ENCODE measurements around the gene OR2M5. TPM values are rescaled to one million over a fixed set of nuclear protein-coding genes. Genes with fewer than 3 reads are reported as not detected.

OR2M5 gene
- total RNA-seq, 1 donor from 2014 or later = not detected

DNA sequence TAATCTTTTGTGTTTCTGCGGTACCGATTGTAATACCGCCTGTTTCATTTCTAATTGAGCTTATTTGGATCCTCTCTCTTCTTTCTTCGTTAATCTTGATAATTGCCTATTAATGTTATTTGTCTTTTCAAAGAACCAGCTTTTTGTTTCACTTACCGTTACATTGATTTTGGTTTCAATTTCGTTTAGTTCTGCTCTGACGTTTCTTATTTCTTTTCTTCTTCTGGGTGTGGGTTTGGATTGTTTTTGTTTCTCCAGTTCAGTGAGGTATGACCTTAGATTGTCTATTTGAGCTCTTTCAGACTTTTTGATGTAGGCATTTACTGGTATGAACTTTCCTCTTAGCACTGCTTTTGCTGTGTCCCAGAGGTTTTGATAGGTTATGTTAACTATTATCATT is 39.0 kb downstream of the OR2M5 start:
- no peak for DNase-seq (ENCODE audit: low read depth)
- no peak for TF ChIP-seq EZH2 (IDR thresholded peaks at IDR 0.05; ENCODE audit: insufficient read depth, low read length)
- TF ChIP-seq, protein P1, sequence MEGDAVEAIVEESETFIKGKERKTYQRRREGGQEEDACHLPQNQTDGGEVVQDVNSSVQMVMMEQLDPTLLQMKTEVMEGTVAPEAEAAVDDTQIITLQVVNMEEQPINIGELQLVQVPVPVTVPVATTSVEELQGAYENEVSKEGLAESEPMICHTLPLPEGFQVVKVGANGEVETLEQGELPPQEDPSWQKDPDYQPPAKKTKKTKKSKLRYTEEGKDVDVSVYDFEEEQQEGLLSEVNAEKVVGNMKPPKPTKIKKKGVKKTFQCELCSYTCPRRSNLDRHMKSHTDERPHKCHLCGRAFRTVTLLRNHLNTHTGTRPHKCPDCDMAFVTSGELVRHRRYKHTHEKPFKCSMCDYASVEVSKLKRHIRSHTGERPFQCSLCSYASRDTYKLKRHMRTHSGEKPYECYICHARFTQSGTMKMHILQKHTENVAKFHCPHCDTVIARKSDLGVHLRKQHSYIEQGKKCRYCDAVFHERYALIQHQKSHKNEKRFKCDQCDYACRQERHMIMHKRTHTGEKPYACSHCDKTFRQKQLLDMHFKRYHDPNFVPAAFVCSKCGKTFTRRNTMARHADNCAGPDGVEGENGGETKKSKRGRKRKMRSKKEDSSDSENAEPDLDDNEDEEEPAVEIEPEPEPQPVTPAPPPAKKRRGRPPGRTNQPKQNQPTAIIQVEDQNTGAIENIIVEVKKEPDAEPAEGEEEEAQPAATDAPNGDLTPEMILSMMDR (IDR thresholded peaks at IDR 0.05; ENCODE audit: insufficient read depth, low read depth, low read length) = no peak
- no peaks in the 10 kb centered on the region for H3K36me3 Mint-ChIP-seq (ENCODE audit: low read depth, unreplicated experiment)
- Histone ChIP-seq H3K4me3 (ENCODE audit: insufficient read depth, low read depth, low read length) (no peak overlapping the region), H3K9ac (ENCODE audit: low read length) (no peak overlapping the region), H3K4me1 (ENCODE audit: insufficient read depth, low read length) (no peaks in the 10 kb centered on the region), H3K36me3 (ENCODE audit: insufficient read depth, low read length) (no peaks in the 10 kb centered on the region), H4K20me1 (ENCODE audit: insufficient read depth, low read length) (no peaks in the 10 kb centered on the region), H3K79me2 (ENCODE audit: insufficient read depth, low read length) (no peaks in the 10 kb centered on the region), H3K9me3 (ENCODE audit: insufficient read depth, low read depth, low read length) (peaks cover 9% of the 10 kb centered on the region), H2AFZ (ENCODE audit: low read depth, low read length) (no peak overlapping the region), H3K4me2 (ENCODE audit: low read length) (no peak overlapping the region), H3K27ac (ENCODE audit: low read depth, low read length) (no peak overlapping the region), H3K27me3 (ENCODE audit: insufficient read depth, low read length) (no peaks in the 10 kb centered on the region)
- H3K27me3 Mint-ChIP-seq (ENCODE audit: low read depth, unreplicated experiment) = no peaks in the 10 kb centered on the region
- no peak for FAIRE-seq
- peaks cover 9% of the 10 kb centered on the region for H3K9me3 Mint-ChIP-seq (ENCODE audit: unreplicated experiment)
- H3K4me3 Mint-ChIP-seq (ENCODE audit: unreplicated experiment) = no peak overlapping the region
- H3K27ac Mint-ChIP-seq (ENCODE audit: unreplicated experiment) = no peak overlapping the region
- no peaks in the 10 kb centered on the region for H3K4me1 Mint-ChIP-seq (ENCODE audit: low read depth, unreplicated experiment)

DNA sequence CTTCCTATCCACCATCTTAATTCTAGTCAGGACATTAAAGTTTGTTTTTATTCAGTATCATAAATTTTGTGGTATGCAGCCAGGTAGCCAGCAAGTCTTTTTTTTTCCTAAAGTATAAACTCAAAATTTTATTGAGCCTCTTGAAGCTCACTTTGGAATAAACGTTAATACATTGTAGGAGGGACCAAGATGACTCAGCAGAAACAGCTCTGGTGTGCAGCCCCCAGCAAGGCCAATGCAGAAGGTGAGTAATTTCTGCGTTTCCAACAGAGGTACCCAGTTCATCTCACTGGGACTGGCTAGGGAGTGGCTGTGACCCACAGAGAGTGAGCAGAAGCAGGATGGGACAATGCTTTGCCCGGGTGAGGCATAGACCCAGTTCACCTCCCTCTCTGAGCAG is 42.4 kb downstream of the OR2M5 start:
- Histone ChIP-seq H2AFZ (ENCODE audit: low read depth, low read length) (no peak overlapping the region), H3K4me3 (ENCODE audit: insufficient read depth, low read depth, low read length) (no peak overlapping the region), H3K79me2 (ENCODE audit: insufficient read depth, low read length) (no peaks in the 10 kb centered on the region), H3K9me3 (ENCODE audit: insufficient read depth, low read depth, low read length) (peaks cover 9% of the 10 kb centered on the region), H3K4me1 (ENCODE audit: insufficient read depth, low read length) (no peaks in the 10 kb centered on the region), H3K4me2 (ENCODE audit: low read length) (no peak overlapping the region), H3K27ac (ENCODE audit: low read depth, low read length) (no peak overlapping the region), H3K27me3 (ENCODE audit: insufficient read depth, low read length) (no peaks in the 10 kb centered on the region), H3K36me3 (ENCODE audit: insufficient read depth, low read length) (no peaks in the 10 kb centered on the region), H3K9ac (ENCODE audit: low read length) (no peak overlapping the region), H4K20me1 (ENCODE audit: insufficient read depth, low read length) (no peaks in the 10 kb centered on the region)
- H3K27me3 Mint-ChIP-seq (ENCODE audit: low read depth, unreplicated experiment) = no peaks in the 10 kb centered on the region
- DNase-seq (ENCODE audit: low read depth) = no peak
- no peak for FAIRE-seq
- TF ChIP-seq, protein P1 (IDR thresholded peaks at IDR 0.05; ENCODE audit: insufficient read depth, low read depth, low read length) = no peak
- no peak for TF ChIP-seq EZH2 (IDR thresholded peaks at IDR 0.05; ENCODE audit: insufficient read depth, low read length)
- H3K4me1 Mint-ChIP-seq (ENCODE audit: low read depth, unreplicated experiment) = no peaks in the 10 kb centered on the region
- H3K27ac Mint-ChIP-seq (ENCODE audit: unreplicated experiment) = no peak overlapping the region
- H3K9me3 Mint-ChIP-seq (ENCODE audit: unreplicated experiment) = peaks cover 11% of the 10 kb centered on the region
- no peaks in the 10 kb centered on the region for H3K36me3 Mint-ChIP-seq (ENCODE audit: low read depth, unreplicated experiment)
- H3K4me3 Mint-ChIP-seq (ENCODE audit: unreplicated experiment) = no peak overlapping the region

DNA sequence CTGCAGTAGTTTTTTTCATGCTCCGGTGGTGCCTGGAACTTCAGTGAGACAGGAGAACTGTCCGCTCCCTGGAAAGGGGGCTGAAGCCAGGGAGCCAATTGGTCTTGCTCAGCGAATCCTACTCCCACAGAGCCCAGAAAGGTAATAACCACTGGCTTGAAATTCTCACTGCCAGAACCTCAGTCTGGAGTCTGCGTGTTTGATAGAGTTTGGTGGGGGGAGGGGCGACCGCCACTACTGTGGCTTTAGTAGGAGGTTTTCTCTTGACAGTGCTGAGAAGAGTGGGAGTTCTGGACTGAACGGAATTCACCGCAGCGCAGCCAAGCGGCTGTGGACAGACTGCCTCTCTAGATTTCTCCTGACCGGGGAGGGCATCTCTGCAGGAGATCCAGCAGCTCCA is 44.1 kb downstream of the OR2M5 start:
- H3K79me2 ChIP-seq (ENCODE audit: insufficient read depth, low read length) = no peaks in the 10 kb centered on the region
- H3K4me2 ChIP-seq (ENCODE audit: low read length) = no peak overlapping the region
- H3K27ac ChIP-seq (ENCODE audit: low read depth, low read length) = no peak overlapping the region
- Mint-ChIP-seq H3K4me3 (ENCODE audit: unreplicated experiment) (no peak overlapping the region), H3K27ac (ENCODE audit: unreplicated experiment) (no peak overlapping the region), H3K9me3 (ENCODE audit: unreplicated experiment) (peaks cover 16% of the 10 kb centered on the region), H3K36me3 (ENCODE audit: low read depth, unreplicated experiment) (no peaks in the 10 kb centered on the region), H3K27me3 (ENCODE audit: low read depth, unreplicated experiment) (no peaks in the 10 kb centered on the region), H3K4me1 (ENCODE audit: low read depth, unreplicated experiment) (no peaks in the 10 kb centered on the region)
- DNase-seq (ENCODE audit: low read depth) (no peak), FAIRE-seq (no peak)
- H3K9ac ChIP-seq (ENCODE audit: low read length) = no peak overlapping the region
- H3K27me3 ChIP-seq (ENCODE audit: insufficient read depth, low read length) = no peaks in the 10 kb centered on the region
- H3K4me3 ChIP-seq (ENCODE audit: insufficient read depth, low read depth, low read length) = no peak overlapping the region
- no peak for TF ChIP-seq EZH2 (IDR thresholded peaks at IDR 0.05; ENCODE audit: insufficient read depth, low read length)
- TF ChIP-seq, protein P1 (IDR thresholded peaks at IDR 0.05; ENCODE audit: insufficient read depth, low read depth, low read length) = no peak
- H3K9me3 ChIP-seq (ENCODE audit: insufficient read depth, low read depth, low read length) = peaks cover 9% of the 10 kb centered on the region
- H4K20me1 ChIP-seq (ENCODE audit: insufficient read depth, low read length) = no peaks in the 10 kb centered on the region
- H3K4me1 ChIP-seq (ENCODE audit: insufficient read depth, low read length) = no peaks in the 10 kb centered on the region
- no peaks in the 10 kb centered on the region for H3K36me3 ChIP-seq (ENCODE audit: insufficient read depth, low read length)
- no peak overlapping the region for H2AFZ ChIP-seq (ENCODE audit: low read depth, low read length)

Data from astrocyte (in vitro differentiated cells and primary cell).